H1 (cell line): Measurements from ENCODE around the gene SOX30. TPM values are rescaled to one million over a fixed set of nuclear protein-coding genes. Genes with fewer than 3 reads are reported as not detected.

ENCODE experiments used
- CTCF ChIA-PET: fragments of 300-600 bp; sonication (Branson Sonifier 250); formaldehyde crosslinking; loops from one replicate; lab custom pipeline; 2021; ENCODE audit not compliant: partially characterized antibody; lab: Charles Lee
- POLR2A ChIA-PET: fragments of 300-600 bp; sonication (Branson Sonifier 250); formaldehyde crosslinking; loops from one replicate; lab custom pipeline; 2021; ENCODE audit warnings: inconsistent platforms; ENCODE audit not compliant: partially characterized antibody; lab: Charles Lee
- DNase-seq, 2 experiments: peaks; one replicate each; pipeline versions ENCODE4 v3.0.0 to v3.0.0-alpha.2; 2010 to 2022; ENCODE audit warnings: low spot score in 2 of 2, low read depth in 1 of 2, mixed read lengths in 1 of 2
- FAIRE-seq: peaks from 2 replicates; lab custom pipeline; 2011; peaks lifted over from hg19 to GRCh38; lab: Jason Lieb, UNC
- H2AFZ ChIP-seq: 2 replicates; pipeline ENCODE4 v1.8.1; 2012; ENCODE audit warnings: low read length, inconsistent platforms
- H2AK5ac ChIP-seq: 2 replicates; pipeline ENCODE4 v1.6.1; 2013; ENCODE audit warnings: low read depth, low read length
- H2BK120ac ChIP-seq: replicated peaks from 2 replicates; pipeline ENCODE3; 2013; ENCODE audit warnings: low read depth, low read length, inconsistent platforms
- H2BK12ac ChIP-seq: 2 replicates; pipeline ENCODE4 v1.6.1; 2013; ENCODE audit warnings: low read depth, low read length
- H2BK15ac ChIP-seq: 2 replicates; pipeline ENCODE4 v1.6.1; 2013; ENCODE audit warnings: low read length
- H2BK20ac ChIP-seq: 2 replicates; pipeline ENCODE4 v1.6.1; 2013; ENCODE audit warnings: low read length
- H2BK5ac ChIP-seq: 2 replicates; pipeline ENCODE4 v1.6.1; 2013; ENCODE audit warnings: low read depth, low read length
- H3K14ac ChIP-seq: 2 replicates; pipeline ENCODE4 v1.6.1; 2013; ENCODE audit warnings: inconsistent platforms; ENCODE audit not compliant: insufficient read length
- H3K18ac ChIP-seq: 2 replicates; pipeline ENCODE4 v1.6.1; 2013; ENCODE audit warnings: low read length; ENCODE audit errors: extremely low read depth
- H3K23ac ChIP-seq: 2 replicates; pipeline ENCODE4 v1.6.1; 2013; ENCODE audit warnings: inconsistent platforms; ENCODE audit not compliant: insufficient read length
- H3K23me2 ChIP-seq: 2 replicates; pipeline ENCODE4 v1.6.1; 2013; ENCODE audit warnings: low read depth, low read length
- H3K27ac ChIP-seq: 2 replicates; pipeline ENCODE4 v1.6.1; 2011; ENCODE audit warnings: low read depth, low read length, inconsistent platforms
- H3K27me3 ChIP-seq, 4 experiments: replicated peaks in 1 of 4; 1 replicate in 1 of 4; 2 replicates in 3 of 4; pipeline versions ENCODE4 v1.6.1 to v1.8.1; 2011 to 2013; ENCODE audit warnings: low read length in 3 of 4, mild to moderate bottlenecking in 3 of 4, inconsistent platforms in 2 of 4, mixed read lengths in 2 of 4, moderate library complexity in 1 of 4; ENCODE audit not compliant: control insufficient read depth in 3 of 4, insufficient read depth in 3 of 4; ENCODE audit errors: extremely low read depth in 1 of 4
- H3K36me3 ChIP-seq, 4 experiments: 2 replicates each; pipeline versions ENCODE4 v1.6.1 to v1.8.1; 2011 to 2013; ENCODE audit warnings: mild to moderate bottlenecking in 4 of 4, low read length in 3 of 4, moderate library complexity in 2 of 4, control low read depth in 1 of 4, inconsistent platforms in 1 of 4; ENCODE audit not compliant: insufficient read depth in 4 of 4, control insufficient read depth in 2 of 4
- H3K4ac ChIP-seq: replicated peaks from 2 replicates; pipeline ENCODE3; 2013; ENCODE audit warnings: low read length, low read depth, mixed read lengths, inconsistent platforms; ENCODE audit not compliant: insufficient read length
- H3K4me1 ChIP-seq, 4 experiments: replicated peaks in 1 of 4; 1 replicate in 1 of 4; 2 replicates in 3 of 4; pipeline versions ENCODE4 v1.6.1 to v1.8.1; 2011 to 2013; ENCODE audit warnings: low read length in 3 of 4, inconsistent platforms in 2 of 4, mixed read lengths in 1 of 4; ENCODE audit not compliant: insufficient read depth in 4 of 4, control insufficient read depth in 3 of 4
- H3K4me2 ChIP-seq, 2 experiments: 2 replicates each; pipeline versions ENCODE4 v1.6.1 to v1.8.1; 2011 to 2013; ENCODE audit warnings: low read depth in 2 of 2, low read length in 2 of 2, control low read depth in 1 of 2, inconsistent platforms in 1 of 2, mild to moderate bottlenecking in 1 of 2; ENCODE audit not compliant: insufficient read depth in 1 of 2
- H3K4me3 ChIP-seq, 4 experiments: fragments of 200-600, 300-600 bp in 1 of 4; sonication (generic), shearing (Covaris generic), sonication (Bioruptor Twin) in 1 of 4; 2 replicates each; pipeline versions ENCODE4 v1.5.1 to v1.8.1; 2011 to 2016; ENCODE audit warnings: low read length in 4 of 4, low read depth in 3 of 4, control low read depth in 2 of 4, inconsistent platforms in 2 of 4, mild to moderate bottlenecking in 2 of 4, mixed read lengths in 1 of 4, moderate library complexity in 1 of 4; ENCODE audit not compliant: insufficient read depth in 2 of 4; ENCODE audit errors: extremely low read depth in 1 of 4
- H3K56ac ChIP-seq: replicated peaks from 2 replicates; pipeline ENCODE3; 2013; ENCODE audit warnings: low read depth, mild to moderate bottlenecking, mixed read lengths, low read length, inconsistent platforms; ENCODE audit not compliant: insufficient read length
- H3K79me1 ChIP-seq: 2 replicates; pipeline ENCODE4 v1.6.1; 2013; ENCODE audit warnings: low read depth, low read length, control low read depth
- H3K79me2 ChIP-seq, 2 experiments: 2 replicates each; pipeline versions ENCODE4 v1.6.1 to v1.8.1; 2012 to 2013; ENCODE audit warnings: low read length in 2 of 2, mild to moderate bottlenecking in 2 of 2, inconsistent platforms in 1 of 2; ENCODE audit not compliant: insufficient read depth in 2 of 2, control insufficient read depth in 1 of 2
- H3K9ac ChIP-seq, 4 experiments: replicated peaks in 1 of 4; 1 replicate in 1 of 4; 2 replicates in 3 of 4; pipeline versions ENCODE4 v1.6.1 to v1.8.1; 2011 to 2013; ENCODE audit warnings: low read depth in 3 of 4, low read length in 3 of 4, control low read depth in 2 of 4, mild to moderate bottlenecking in 2 of 4, moderate library complexity in 2 of 4, inconsistent platforms in 1 of 4; ENCODE audit errors: extremely low read depth in 1 of 4
- H3K9me3 ChIP-seq, 2 experiments: 2 replicates each; pipeline versions ENCODE4 v1.6.1 to v1.8.1; 2012 to 2013; ENCODE audit warnings: mild to moderate bottlenecking in 2 of 2, moderate library complexity in 2 of 2, control low read depth in 1 of 2, inconsistent platforms in 1 of 2, low read depth in 1 of 2, low read length in 1 of 2, mixed read lengths in 1 of 2; ENCODE audit not compliant: insufficient read depth in 2 of 2
- H4K20me1 ChIP-seq, 2 experiments: replicated peaks in 1 of 2; 2 replicates each; pipeline versions ENCODE3 to v1.8.1; 2011 to 2013; ENCODE audit warnings: inconsistent platforms in 2 of 2, low read length in 2 of 2, mild to moderate bottlenecking in 1 of 2; ENCODE audit not compliant: insufficient read depth in 2 of 2, control insufficient read depth in 1 of 2
- H4K5ac ChIP-seq: 2 replicates; pipeline ENCODE4 v1.6.1; 2013; ENCODE audit warnings: low read length, low read depth, mixed read lengths, inconsistent platforms; ENCODE audit not compliant: insufficient read length
- H4K8ac ChIP-seq: 2 replicates; pipeline ENCODE4 v1.8.0; 2013; ENCODE audit warnings: mild to moderate bottlenecking, moderate library complexity, low read length, inconsistent platforms; ENCODE audit not compliant: insufficient read depth; ENCODE audit errors: extremely low read depth
- H4K91ac ChIP-seq: replicated peaks from 2 replicates; pipeline ENCODE3; 2013; ENCODE audit warnings: low read length, mixed read lengths, inconsistent platforms; ENCODE audit not compliant: insufficient read length
- E2F6 ChIP-seq: IDR thresholded peaks from 2 replicates; pipeline ENCODE4 v1.6.1; 2012; ENCODE audit warnings: inconsistent platforms
- GTF2F1 ChIP-seq: IDR thresholded peaks from 2 replicates; pipeline ENCODE4 v1.6.1; 2012; ENCODE audit warnings: low read depth, low read length, improper control_type of control experiment, borderline replicate concordance
- WGBS, 2 experiments: shearing (Covaris generic) in 1 of 2; methylation state at CpG; one replicate each; pipeline versions ENCODE4 v1.1.6 to v1.1.7; 2013 to 2015; ENCODE audit warnings: low lambda C conversion rate in 2 of 2, mixed read lengths in 2 of 2, inconsistent platforms in 1 of 2, low coverage in 1 of 2, missing lambda C conversion rate in 1 of 2; ENCODE audit not compliant: insufficient replicate concordance in 2 of 2, insufficient coverage in 1 of 2, insufficient read length in 1 of 2; ENCODE audit errors: extremely low coverage in 1 of 2, missing lambda C conversion rate in 1 of 2; 5-methylcytosine and 5-hydroxymethylcytosine counted together
- polyA plus RNA-seq, 7 experiments: library from polyadenylated mRNA; depleted of rRNA in 3 of 7; stranded (reverse) in 5 of 7; unstranded in 2 of 7; fragments of >200 nt in 5 of 7; fragments of 200-250 nt in 2 of 7; gene quantifications; 1 replicate in 5 of 7; 2 replicates in 1 of 7; 4 replicates in 1 of 7; pipeline versions ENCODE4 v1.2.1 to v1.2.3, GENCODE V29; 2011 to 2013; ENCODE audit warnings: missing spikeins in 2 of 7, mixed read lengths in 2 of 7
- total RNA-seq: library from RNA; stranded (reverse); fragmentation: NEBNext Ultra II Directional; extraction: Animal tissue kit (Norgen Biotek cat#: 25700); gene quantifications from 2 replicates; pipeline ENCODE4 v1.2.1, GENCODE V29; 2021

Gene SOX30
- total and polyA plus RNA-seq, 2 of the 8 experiments (the other 6 are each of a cell fraction or from before 2014, with no cell fraction given) = 0.35 TPM; not detected in 1

- Histone ChIP-seq H3K27ac (no peak overlapping the region), H3K27me3 (no peaks in the 10 kb centered on the region), H2AFZ (no peak overlapping the region), H3K23me2 (0 out of 2 replicates have a peak, but pooled peaks cover 2% of the 10 kb centered on the region), H3K4me2 (no peak overlapping the region), H3K9ac (no peak overlapping the region), H3K4me1 (no peaks in the 10 kb centered on the region), H3K56ac (no peak overlapping the region), H4K91ac (no peak overlapping the region), H2BK120ac (no peak overlapping the region), H3K36me3 (no peaks in the 10 kb centered on the region), H3K23ac (no peak overlapping the region), H2BK15ac (no peak overlapping the region), H2BK5ac (no peak overlapping the region), H2BK20ac (no peak overlapping the region), H3K14ac (no peak overlapping the region), H3K9me3 (no peaks in the 10 kb centered on the region), H2AK5ac (no peak overlapping the region), H4K8ac (no peak overlapping the region), H3K18ac (no peak overlapping the region), H4K20me1 (no peaks in the 10 kb centered on the region), H4K5ac (no peak overlapping the region), H3K4me3 (no peak overlapping the region), H3K79me1 (no peaks in the 10 kb centered on the region), H3K4ac (no peak overlapping the region), H2BK12ac (no peak overlapping the region), H3K79me2 (no peaks in the 10 kb centered on the region)
- FAIRE-seq (no peak), DNase-seq (no peak)
- 91% methylated on average over 2 of the region's 2 CpGs; no CpG with 5 or more reads in 1 of the 2 experiments for WGBS, 2 experiments
- POLR2A ChIA-PET = no interaction called here
- CTCF ChIA-PET = no interaction called here
- TF ChIP-seq GTF2F1 (no peak), E2F6 (no peak)
These were observed 53.8 kb downstream of the SOX30 start for GRCh38 chr5:157598350-157598936.
